ENCODE data around the gene CKS1B.
A peak's percentile ranks its signal among the peaks of the same experiment; 100 is the strongest.

CKS1B gene

DNA sequence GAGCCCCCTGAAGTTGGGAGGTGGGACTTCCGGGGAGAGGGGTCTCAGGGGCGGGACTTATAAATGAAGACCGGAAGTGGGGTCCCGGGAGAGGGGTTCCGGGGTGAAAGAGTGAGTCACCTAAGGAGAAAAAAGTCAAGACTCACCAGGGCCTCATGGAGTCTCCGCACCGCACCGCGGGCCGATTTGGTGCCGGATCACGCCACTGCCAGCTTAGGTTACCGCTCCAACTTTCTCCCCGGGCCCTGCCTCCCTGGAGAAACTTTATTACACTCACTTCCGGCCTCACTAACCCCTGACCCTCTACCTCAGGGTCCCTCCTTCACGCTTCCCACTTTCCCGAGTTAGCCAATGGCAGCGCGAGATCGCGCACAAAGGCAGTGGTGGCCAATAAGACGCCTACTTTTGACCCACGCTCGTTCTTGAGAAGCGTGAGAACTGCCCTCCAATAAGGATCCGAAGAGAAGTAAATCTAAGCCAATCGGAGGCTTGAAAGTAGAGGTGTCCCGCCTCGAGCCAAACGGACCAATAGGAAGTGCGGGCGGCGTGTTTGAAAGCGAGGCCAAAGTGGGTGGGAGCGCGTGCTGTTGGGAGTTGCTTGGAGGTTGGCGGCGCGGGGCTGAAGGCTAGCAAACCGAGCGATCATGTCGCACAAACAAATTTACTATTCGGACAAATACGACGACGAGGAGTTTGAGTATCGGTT is at the start of gene CKS1B:
Gene CKS1B, plus strand, starts transcription at position 580 of the 706 bp plus-strand sequence. Its CDS starts 65 bp downstream, at position 645.
- DNase-seq: peak; percentile 97 to 98

DNA sequence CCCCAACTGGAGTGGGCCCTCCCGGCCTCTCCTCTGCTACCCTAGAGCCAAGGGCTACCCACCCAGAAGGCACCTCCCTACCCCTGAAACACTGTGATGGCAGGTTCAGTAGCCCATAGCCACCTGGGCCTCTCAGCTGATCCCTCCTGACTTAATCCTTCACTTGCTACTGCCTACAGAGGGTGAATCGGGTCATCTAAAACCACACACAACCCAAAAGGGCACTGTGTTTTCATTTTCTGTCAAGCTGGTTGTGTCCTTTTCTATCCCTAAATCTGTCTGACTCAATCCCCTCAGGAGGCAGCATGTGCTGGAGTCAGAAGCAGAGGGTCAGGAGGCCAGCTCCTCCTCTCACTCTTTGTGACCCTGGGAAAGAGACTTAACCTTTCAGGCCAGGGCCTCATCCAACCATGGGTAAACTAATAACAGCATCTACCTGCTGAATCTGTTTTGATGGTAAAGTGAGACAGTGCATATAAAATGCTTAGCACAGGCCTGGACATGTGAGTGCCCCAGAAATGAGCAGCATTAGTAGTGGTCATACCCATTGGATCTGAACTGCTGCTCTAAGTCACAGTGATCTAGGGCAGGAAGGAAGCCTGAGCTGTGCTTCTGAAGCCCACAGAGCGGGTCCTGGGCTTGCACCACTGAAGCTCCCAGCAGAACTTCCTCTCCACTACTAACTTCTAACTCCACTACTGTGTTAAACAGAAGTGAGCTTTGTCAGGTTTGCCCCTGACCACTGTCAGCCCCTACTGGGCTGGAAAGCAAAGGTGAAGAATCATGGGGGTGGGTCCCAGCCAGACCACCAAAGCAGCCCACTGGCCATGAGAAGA is 48.9 kb upstream of the CKS1B start:
- no peak for DNase-seq

DNA sequence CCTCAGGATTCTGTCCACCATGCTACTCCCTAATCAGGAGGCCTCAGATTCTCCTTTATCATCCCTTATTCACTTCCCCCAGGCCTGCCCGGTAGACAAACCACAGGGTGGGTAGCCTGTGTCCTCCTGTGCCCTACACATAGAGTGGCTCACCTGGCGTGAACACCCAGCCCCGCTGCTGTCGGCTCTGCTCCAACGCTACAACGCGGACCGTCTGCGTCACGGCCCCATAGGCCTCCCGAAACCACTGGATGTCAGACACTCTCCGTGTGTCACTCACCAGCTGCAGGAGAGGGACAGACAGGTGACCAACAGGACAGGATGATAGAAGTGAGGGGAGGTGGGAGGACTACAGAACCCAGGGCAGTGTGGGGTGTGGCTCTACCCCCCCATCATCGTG is 48.3 kb upstream of the CKS1B start:
- no peak for DNase-seq

DNA sequence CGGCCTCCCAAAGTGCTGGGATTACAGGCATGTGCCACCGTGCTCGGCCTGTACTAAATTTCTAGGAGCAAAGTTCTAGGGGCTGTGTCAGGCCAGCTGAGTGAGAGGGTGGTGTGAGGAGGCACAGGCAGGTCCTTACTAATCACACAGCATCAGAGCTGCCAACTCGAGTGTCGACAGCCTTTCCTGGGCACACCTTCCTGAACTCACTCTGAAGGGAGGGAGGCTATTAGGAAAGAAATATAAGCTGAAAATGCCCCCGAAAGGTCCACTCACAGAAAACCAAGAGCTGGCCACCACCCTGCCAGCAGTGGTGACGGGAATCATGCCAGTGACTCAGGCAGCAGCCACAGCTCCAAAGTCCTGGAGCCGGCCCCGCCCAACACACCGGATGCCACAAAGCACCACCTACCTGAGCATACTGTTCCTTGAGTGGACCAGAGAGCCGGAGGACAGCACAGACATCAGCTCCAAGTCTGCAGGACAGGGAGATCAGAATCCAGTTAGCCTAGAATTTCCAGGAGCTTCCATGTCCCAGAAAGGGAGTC is 42.5 kb upstream of the CKS1B start:
- DNase-seq: peak; percentile 36 to 54

DNA sequence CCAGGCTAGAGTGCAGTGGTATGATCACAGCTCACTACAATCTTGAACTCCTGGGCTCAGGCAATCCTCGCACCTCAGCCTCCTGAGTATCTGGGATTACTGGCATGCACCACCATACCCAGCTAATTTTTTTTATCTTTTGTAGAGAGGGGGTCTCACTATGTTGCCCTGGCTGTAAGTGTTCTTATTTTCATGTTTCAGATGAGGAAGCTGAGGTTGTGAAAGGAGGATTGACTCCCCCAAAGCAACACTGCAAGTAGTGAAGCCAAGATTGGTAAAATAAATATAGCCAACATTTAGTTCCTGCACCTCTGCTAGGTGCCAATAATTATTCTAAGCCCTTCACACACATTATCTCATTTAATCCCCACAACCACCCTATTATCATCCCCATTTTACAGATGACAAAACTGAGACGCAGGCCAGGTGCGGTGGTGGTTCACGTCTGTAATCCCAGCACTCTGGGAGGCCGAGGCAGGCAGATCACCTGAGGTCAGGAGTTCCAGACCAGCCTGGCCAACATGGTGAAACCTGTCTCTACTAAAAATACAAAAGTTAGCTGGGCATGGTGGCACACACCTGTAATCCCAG is 40.0 kb upstream of the CKS1B start:
- no peak for DNase-seq

DNA sequence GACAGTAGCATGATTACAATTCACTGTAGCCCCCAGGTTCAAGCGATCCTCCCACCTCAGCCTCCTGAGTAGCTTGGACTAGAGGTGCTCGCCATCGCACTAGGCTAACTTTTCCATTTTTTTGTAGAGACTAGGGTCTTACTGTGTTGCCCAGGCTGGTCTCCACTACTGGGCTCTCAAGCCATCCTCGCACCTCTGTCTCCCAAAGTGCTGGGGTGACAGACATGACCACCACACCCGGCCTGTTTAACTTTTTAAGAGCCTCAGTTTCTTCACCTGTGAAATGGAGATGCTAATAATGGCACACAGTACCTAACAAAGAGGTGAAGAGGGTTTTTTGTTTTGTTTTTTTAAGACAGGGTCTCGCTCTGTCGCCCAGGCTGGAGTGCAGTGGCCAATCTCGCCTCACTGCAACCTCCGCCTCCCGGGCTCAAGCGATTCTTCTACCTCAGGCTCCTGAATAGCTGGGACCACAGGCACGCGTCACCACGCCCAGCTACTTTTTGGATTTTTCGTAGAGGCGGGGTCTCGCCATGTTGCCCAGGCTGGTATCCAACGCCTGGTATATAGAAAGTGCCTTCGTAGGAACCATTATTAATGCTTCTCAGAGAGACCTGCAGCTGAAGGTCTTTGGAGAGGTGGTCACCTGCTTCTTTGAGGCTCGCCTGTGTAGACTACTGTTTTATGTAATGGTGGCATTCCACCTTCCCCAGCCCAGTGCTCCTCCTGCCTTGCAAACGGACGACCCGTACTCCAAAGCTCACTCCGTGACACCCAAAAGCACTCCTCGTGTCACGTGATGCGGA is 38.5 kb upstream of the CKS1B start:
- DNase-seq: no peak

DNA sequence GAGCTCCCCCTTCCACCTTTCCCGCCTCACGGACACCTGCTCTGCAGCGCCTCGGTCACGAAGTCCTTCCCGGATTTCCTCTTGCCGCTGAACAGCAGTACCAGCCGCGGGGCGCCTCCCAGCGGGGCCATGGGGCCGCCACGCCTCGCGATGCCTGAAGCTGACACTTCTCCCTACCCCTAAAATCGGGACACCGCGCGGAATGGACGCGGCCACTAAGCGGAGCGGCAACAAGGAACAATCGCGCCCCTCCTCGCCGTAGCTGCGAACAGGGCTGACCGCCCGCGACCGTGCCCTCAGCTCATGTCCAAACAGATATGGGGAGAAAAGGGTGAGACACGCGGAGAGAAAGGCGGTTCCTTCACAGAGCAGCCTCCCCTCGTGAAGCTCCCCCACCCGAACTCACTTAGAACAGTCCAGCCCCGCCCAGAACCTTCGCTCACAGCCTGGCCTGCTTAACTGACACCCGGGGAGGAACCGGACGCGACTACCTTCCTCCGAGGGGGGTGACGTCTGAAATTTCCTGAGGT is 37.9 kb upstream of the CKS1B start, which contains the start of gene PMVK:
Gene PMVK, minus strand, starts transcription at position 165 of the 530 bp plus-strand sequence. Its CDS starts 34 bp downstream, at position 131.
- peak; percentile 66 to 85 for DNase-seq

DNA sequence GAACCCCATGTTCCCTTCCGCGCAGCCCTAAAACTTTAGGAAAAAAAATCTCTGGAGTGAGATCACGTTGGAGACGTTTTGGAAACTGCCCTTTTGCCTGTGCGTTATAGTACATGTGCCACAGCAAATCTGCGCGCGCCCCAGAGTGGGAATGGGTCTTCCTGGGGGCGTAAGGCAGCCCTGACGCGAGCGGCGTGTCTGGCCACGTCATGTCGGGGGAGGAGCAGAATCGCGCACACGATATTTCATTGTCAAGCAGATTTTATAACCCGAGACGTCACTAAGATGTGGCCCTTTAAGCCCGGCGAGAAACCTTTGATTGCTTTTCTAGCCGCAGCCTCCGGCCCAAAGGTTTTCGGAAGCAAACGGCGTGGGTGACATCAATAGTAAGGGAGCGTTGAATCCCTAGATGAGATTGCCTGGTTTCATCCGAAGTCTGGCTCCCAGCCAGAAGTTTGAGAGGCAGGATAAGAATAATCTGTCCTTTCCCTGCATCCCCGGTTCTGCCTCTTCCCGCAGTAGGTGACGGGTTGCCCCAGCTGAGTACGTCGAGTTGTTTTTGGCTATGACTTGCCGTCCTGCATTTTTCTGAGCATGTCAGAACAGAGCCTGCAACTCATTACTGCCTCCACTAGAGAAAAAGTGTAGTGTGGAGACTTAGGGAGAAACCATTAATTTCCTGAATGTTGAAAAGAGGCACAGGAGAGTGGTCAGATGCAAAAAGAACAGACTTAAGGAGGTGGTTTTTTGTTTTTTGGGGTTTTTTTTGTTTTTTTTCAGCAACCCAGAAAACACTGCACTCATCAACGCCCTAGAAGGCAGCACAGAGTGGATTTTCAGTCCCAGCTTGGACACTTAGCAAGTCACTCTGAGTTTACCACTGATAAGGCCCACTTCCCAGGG is 37.1 kb upstream of the CKS1B start:
- DNase-seq: peak; percentile 53 to 84

DNA sequence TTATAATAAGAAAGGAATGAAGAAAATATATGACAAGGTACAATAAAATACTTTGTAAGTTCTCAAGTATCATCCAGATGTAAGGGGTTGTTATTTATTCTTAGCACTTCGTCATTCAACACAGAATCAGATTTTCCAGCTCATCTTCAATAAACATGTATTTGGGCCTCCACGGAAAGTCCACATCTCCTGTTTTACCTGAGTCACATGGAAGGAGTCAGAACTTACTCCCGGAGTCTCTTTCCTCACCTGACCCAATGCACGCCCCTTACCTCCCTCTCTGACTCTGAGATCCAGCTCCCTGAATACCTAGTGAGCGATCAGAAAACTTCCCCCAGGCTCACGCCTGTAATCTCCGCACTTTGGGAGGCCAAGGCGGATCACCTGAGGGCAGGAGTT is 36.5 kb upstream of the CKS1B start:
- no peak for DNase-seq

DNA sequence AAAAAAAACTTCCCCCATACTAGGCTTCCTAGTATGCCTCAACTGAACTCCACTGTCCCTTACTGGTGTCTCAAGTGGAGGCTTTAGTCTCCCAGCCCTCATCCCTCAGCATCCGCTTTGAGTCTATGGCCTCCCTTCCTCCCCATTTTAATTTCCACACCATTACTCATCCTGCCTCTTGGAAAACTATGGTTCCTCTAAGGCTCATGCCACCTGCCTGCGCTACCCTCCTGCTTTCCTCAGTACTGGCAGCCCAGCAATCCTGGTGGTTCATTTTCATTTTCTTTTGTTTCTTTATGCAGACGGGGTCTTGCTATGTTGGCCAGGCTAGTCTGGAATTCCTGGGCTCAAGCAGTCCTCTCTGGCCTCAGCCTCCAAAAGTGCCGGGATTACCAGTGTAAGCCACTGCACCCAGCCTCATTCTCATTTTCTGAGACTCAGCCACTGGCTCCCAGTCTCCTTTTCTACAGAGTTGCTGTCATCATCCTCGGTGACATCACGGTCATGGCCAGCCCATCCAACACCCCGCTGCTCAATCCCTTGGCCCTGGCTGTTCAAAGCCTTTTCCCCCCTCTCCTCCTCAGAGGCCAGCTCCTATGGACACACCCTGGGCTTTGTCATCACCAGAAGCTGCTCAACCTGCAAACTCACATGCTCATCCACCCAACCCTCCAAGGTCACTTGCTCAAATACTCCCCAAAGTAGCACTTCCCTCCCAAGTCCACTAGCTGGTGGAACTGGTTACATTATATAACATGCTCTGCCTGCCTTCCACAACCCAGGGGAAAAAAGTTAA is 35.7 kb upstream of the CKS1B start:
- no peak for DNase-seq

DNA sequence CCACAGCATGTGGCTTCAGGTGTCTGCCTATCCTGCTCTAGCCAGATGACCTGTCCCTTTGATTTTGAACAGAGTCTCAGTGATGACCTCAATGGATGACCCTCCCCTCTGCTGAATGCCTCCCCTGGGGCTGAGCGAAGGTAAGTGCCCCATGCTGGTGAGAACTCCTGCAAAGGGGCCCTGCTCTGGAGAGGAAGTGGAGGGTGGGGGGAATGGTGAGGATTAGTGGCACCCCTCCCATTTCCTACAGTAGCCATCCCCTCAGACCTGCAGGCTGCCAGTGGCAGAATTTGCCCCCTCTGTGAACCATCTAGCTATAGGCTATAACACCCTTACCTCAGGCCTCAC is 34.3 kb upstream of the CKS1B start:
- no peak for DNase-seq

DNA sequence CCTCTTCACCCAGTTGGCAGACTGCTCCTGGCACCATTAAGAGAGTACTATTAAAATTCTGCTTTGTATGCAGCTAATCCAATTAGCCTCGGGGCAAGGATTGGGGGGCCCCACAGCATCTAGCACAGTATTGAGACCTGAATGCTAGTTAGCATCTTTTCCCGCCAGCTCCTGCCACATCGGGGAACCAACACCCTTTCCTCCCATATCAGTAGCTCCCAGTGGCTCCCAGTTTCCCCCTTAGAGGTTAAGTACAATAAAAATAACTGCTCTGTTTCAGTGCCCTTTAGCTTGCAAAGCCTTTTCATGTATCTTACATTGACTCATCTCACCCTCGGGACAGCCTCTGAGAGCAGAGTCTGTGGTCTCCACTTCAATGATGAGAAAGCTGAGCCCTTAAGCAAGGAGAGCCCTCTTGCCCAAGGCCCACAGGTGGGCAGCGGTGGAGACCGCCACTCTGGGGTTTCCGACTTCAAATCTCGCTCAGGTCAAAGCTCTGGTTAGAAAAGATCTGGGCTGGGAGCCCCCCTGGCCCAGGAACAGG is 33.8 kb upstream of the CKS1B start:
- DNase-seq: no peak

DNA sequence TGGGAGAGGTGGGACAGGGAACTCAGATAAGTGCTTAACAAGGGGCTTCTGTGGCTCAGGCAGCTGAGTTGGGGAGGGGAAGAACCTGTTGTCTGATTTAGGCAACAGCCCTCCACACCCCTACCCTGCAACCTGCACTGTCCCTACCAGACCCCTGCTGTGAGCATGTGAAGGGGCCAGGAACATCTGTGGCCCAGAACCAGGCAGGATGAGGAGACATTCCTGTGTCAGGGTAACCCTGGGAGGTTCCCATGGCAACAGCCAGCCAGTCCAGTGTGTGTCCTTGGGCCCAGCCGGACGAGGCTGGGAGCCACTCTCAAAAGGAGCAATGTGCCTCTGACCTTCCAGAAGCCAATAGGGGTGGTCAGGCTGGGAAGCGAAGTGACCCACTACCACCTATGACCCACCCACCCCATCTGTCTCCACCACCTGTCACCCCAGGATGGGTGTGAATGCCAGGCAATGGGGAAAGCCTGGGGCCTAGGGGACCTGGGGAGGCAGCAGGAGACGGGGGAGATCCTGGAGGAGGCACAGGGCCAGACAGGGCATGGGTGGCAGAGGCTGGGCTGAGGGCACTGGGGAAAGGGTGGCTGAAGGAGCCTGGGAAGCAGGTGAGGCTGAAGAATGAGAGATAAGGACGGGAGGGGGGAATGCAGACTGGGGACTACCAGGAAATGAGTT is 33.0 kb upstream of the CKS1B start:
- no peak for DNase-seq

DNA sequence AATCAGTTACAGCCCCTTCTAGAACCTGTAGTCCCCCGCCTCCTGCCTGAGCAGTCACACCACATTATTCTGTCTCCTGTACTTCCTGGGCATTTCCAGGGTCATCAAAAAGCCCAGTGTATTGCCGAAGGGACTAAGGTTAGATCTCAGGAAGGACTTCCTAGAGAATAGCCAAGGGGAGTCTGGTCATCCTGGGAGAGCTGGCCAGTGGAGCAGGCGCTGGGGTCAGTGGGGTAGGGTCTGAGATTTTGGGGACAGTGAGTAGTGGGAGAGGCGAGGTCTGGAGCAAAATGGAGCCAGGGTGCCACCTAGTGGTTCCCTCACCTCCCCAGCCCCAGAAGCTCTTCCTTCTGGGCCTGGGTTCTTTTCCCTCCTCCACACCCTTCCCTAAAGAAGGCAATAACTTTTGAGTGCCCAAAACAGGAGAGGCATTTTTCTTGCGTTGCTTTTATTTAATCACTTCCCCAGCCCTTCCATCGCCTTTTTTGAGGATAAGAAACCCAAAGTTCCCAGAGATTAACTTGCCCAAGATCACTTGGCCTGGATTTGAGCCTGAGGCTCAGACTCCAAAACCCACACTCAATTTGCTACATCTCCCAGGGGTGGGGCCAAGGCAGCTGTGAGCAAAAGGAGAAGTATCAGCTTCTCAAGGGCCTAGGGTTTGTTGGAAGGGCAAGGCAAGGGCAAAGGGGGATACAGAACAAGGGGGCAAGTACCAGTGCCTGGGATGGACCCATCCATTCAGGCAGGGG is 30.7 kb upstream of the CKS1B start:
- no peak for DNase-seq

DNA sequence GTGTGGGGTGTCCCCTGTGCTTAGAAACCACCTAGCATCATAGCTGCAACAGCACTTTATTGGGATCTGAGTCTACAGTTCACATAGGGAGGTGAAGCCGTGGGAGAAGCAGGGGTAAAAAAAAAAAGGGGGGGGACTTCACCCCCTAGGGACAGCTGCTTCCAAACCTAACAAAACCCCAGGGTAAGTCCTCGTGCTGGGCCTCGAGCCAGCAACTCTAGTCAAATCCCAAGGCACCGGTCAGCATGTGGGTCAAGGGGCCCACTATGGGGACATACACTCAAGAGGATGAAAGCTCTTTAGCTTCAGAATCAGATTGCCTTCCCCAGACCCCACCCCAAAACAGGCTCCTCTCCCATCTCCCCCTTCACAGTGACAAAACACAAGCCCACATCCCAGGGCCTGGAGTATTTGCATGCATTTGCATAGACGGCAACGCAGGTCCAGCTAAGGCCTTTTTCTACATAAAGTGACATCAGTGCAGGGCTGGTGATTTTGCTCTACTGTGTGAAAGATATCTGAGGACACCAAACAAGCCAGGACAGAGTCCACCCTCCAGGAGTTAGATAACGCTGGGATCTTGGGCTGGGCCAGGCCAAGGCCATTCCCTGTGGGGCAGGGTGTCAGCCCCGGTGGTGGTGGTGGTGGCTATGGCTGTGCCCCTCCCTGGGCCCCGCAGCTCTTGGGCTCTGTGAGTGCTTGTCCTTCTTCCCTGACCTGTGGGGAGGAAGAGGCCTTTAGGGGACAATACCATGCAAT is 29.9 kb upstream of the CKS1B start:
- no peak for DNase-seq

DNA sequence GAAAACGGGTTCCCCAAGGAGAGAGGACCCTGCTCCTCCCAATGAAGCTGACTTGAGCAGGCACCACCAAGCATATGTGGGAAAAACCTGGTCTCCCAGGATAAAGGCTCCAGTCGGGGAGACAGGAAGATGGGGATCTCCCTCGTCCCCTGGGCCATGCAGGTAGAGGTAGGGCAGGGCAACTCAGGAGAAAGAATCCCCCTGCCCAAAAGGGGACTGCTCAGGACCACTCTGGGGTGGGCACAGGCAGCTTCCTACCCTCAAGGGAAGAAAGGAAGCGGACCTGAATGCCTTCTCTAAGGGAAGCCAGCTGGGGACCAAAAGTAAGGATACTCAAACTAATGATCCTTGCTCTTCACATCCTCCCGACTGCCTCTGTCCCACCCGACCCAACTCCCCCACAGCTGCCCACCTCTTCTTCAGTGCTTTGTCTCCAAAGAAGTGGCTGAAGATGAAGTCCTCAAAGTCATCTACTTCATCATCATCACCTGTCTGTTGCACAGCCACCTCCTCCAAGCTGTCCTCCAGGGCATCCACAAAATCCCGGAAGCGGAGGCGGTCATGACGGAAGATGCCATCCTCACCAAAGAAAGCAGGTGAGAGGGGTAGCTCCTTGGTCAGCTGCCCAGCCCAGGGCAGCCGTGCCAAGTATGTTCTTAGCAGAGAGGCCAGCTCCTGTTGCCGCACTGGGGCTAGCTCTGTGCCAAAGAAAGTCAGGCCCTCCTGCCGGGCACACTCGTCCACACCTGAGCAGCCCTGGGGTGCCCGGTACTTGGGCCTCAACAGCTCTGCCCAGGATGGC is 29.1 kb upstream of the CKS1B start:
- no peak for DNase-seq
